Upper lobe of left lung (tissue), 4 donors: ENCODE measurements around the gene EMC8.

Experiments used
- EP300 ChIP-seq, 4 donors: sonication (generic); formaldehyde crosslinking; IDR thresholded peaks; one replicate each; pipeline ENCODE4 v1.5.1; 2017; ENCODE audit warnings: antibody characterized with exemption in 4 of 4, control low read depth in 2 of 4
- POLR2AphosphoS5 ChIP-seq, 2 donors: sonication (generic); formaldehyde crosslinking; IDR thresholded peaks; one replicate each; pipeline ENCODE4 v1.5.1; 2017; ENCODE audit warnings: antibody characterized with exemption in 2 of 2
- TF ChIP-seq, protein P1 (sequence below), 6 experiments: fragments of 450-650 bp in 4 of 6; fragments of 200-600 bp in 2 of 6; sonication (generic) in 2 of 6; IDR thresholded peaks; one replicate each; pipeline ENCODE4 v1.5.1; 2016 to 2019; ENCODE audit warnings: antibody characterized with exemption in 6 of 6

DNA sequence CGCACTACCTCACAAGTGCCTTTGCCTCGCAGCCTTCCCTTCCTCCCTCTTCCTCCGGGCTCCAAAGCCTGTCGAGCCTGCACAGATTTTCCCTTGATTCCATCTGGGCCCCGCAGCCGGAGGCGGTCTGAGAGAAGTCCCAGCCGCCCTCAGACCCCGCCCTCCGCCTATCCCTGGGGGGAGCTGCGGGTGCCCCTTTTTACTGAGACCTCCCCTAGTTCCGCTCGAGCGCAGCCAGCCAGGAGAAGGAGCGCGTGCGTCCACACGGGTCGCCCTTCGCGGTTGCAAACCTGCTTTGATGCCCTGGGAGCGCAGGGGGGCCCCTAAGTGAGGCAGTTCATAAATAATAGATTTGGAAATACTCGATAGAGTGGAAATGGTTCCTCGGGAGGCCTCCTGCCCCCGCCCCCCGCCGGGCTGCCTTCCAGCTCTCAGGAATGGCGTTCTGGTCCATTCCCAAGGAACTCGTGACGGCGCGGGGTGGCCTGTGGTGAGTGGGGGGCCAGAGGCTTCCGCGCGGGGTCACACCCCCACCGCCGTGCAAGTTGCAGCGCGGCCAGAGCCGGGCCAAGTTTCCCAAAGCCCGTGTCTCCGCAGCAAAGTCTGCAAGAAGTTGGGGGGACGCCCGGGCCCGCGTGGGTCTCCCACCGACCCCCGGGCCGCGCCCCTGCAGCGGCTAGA is 49.1 kb downstream of the EMC8 start:
- TF ChIP-seq, protein P1, sequence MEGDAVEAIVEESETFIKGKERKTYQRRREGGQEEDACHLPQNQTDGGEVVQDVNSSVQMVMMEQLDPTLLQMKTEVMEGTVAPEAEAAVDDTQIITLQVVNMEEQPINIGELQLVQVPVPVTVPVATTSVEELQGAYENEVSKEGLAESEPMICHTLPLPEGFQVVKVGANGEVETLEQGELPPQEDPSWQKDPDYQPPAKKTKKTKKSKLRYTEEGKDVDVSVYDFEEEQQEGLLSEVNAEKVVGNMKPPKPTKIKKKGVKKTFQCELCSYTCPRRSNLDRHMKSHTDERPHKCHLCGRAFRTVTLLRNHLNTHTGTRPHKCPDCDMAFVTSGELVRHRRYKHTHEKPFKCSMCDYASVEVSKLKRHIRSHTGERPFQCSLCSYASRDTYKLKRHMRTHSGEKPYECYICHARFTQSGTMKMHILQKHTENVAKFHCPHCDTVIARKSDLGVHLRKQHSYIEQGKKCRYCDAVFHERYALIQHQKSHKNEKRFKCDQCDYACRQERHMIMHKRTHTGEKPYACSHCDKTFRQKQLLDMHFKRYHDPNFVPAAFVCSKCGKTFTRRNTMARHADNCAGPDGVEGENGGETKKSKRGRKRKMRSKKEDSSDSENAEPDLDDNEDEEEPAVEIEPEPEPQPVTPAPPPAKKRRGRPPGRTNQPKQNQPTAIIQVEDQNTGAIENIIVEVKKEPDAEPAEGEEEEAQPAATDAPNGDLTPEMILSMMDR (IDR thresholded peaks at IDR 0.05): no peak
- TF ChIP-seq POLR2AphosphoS5 (IDR thresholded peaks at IDR 0.05) (no peak), EP300 (IDR thresholded peaks at IDR 0.05) (no peak)
